Hepatocyte (in vitro differentiated cells): ENCODE results near the gene GRIK4.

Experiments used
- CTCF ChIP-seq: fragments of 200-600 bp; sonication (generic); IDR thresholded peaks from 2 replicates; pipeline ENCODE4 v1.5.1; 2016; ENCODE audit warnings: antibody characterized with exemption, mild to moderate bottlenecking; ENCODE audit not compliant: poor library complexity
- EZH2phosphoT487 ChIP-seq: fragments of 200-600 bp; sonication (generic); IDR thresholded peaks from one replicate; pipeline ENCODE4 v1.6.1; 2018; ENCODE audit warnings: antibody characterized with exemption, mild to moderate bottlenecking, low read depth, moderate library complexity; ENCODE audit not compliant: unreplicated experiment, severe bottlenecking

- TF ChIP-seq CTCF (no peak), EZH2phosphoT487 (no peak)
These were observed 25.2 kb downstream of the GRIK4 start for GRCh38 chr11:120536797-120537169.
